ENCODE results near the gene AHDC1.

DNA sequence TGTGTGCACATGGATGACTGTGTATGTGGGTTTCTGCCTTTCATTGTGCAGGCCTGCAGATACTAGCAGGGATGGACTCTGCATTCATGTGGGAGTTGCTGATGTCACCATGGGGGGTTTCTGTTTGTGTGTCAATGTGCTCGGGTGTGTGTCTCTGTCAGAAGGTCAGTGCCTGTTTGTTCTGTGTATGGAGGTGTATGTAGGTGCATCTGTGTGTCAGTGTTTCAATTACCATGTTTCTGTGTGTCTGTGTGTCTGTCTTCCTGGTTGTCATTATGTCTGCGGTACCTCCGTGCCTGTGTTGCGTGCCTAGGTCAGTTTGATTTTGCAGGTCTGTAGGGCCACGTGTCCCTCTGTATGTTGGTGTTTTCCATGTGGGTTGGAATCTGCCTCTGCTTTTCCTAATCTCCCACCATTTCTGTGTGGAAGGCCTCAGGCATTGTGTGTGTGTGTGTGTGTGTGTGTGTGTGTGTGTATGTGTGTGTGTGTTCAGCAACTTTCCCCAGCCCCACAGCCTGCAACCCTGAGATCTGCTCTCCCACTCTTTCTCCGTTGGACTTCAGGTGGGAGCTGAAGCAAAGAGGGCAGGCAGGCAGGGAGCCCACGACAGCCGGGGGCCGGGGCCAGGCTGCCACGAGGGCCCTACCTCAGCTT lies 77.2 kb downstream of the AHDC1 start:
- TF ChIP-seq, protein P1, sequence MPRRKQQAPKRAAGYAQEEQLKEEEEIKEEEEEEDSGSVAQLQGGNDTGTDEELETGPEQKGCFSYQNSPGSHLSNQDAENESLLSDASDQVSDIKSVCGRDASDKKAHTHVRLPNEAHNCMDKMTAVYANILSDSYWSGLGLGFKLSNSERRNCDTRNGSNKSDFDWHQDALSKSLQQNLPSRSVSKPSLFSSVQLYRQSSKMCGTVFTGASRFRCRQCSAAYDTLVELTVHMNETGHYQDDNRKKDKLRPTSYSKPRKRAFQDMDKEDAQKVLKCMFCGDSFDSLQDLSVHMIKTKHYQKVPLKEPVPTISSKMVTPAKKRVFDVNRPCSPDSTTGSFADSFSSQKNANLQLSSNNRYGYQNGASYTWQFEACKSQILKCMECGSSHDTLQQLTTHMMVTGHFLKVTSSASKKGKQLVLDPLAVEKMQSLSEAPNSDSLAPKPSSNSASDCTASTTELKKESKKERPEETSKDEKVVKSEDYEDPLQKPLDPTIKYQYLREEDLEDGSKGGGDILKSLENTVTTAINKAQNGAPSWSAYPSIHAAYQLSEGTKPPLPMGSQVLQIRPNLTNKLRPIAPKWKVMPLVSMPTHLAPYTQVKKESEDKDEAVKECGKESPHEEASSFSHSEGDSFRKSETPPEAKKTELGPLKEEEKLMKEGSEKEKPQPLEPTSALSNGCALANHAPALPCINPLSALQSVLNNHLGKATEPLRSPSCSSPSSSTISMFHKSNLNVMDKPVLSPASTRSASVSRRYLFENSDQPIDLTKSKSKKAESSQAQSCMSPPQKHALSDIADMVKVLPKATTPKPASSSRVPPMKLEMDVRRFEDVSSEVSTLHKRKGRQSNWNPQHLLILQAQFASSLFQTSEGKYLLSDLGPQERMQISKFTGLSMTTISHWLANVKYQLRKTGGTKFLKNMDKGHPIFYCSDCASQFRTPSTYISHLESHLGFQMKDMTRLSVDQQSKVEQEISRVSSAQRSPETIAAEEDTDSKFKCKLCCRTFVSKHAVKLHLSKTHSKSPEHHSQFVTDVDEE (CRISPR knock-in tag; IDR thresholded peaks at IDR 0.05), result no peak
- TF ChIP-seq ZC3H10 (CRISPR knock-in tag; IDR thresholded peaks at IDR 0.05) (no peak), ISL1 (CRISPR knock-in tag; IDR thresholded peaks at IDR 0.05) (no peak), CSRNP3 (CRISPR knock-in tag; IDR thresholded peaks at IDR 0.05) (no peak), SNAI2 (CRISPR knock-in tag; IDR thresholded peaks at IDR 0.05) (no peak), ZFP30 (CRISPR knock-in tag; IDR thresholded peaks at IDR 0.05) (no peak), PATZ1 (CRISPR knock-in tag; IDR thresholded peaks at IDR 0.05; ENCODE audit: borderline replicate concordance) (no peak), BACH2 (CRISPR knock-in tag; IDR thresholded peaks at IDR 0.05; ENCODE audit: borderline replicate concordance) (no peak)
- TF ChIP-seq, protein P2, sequence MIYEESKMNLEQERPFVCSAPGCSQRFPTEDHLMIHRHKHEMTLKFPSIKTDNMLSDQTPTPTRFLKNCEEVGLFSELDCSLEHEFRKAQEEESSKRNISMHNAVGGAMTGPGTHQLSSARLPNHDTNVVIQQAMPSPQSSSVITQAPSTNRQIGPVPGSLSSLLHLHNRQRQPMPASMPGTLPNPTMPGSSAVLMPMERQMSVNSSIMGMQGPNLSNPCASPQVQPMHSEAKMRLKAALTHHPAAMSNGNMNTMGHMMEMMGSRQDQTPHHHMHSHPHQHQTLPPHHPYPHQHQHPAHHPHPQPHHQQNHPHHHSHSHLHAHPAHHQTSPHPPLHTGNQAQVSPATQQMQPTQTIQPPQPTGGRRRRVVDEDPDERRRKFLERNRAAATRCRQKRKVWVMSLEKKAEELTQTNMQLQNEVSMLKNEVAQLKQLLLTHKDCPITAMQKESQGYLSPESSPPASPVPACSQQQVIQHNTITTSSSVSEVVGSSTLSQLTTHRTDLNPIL (CRISPR knock-in tag; IDR thresholded peaks at IDR 0.05; ENCODE audit: low read depth), result no peak

All from SK-N-SH treated with all-trans-retinoic acid at 6 μM for 48 hours (cell line).